Activated CD4-positive, alpha-beta T cell treated with anti-CD3 and anti-CD28 coated beads, Interleukin-2, amount 10 ng/mL, durations not matched to agents 24 days and 14 days (primary cell): ENCODE measurements around the gene HOXD1. TPM values are rescaled to one million over a fixed set of nuclear protein-coding genes. Genes with fewer than 3 reads are reported as not detected.

Experiments used
- DNase-seq: peaks from one replicate; pipeline ENCODE4 v3.0.0; 2022
- H3K27ac Mint-ChIP-seq: one replicate; pipeline ENCODE4 v1.8.0; 2022; ENCODE audit warnings: mild to moderate bottlenecking, mixed read lengths
- H3K27me3 Mint-ChIP-seq: one replicate; pipeline ENCODE4 v1.8.0; 2022; ENCODE audit warnings: mixed read lengths
- H3K36me3 Mint-ChIP-seq: one replicate; pipeline ENCODE4 v1.8.0; 2022; ENCODE audit warnings: low read depth, mild to moderate bottlenecking, mixed read lengths
- H3K4me1 Mint-ChIP-seq: one replicate; pipeline ENCODE4 v1.8.0; 2021; ENCODE audit warnings: mixed read lengths
- H3K4me3 Mint-ChIP-seq: one replicate; pipeline ENCODE4 v1.8.0; 2022; ENCODE audit warnings: mild to moderate bottlenecking, moderate library complexity, mixed read lengths
- H3K9me3 Mint-ChIP-seq: one replicate; pipeline ENCODE4 v1.8.0; 2021; ENCODE audit warnings: mixed read lengths
- intact Hi-C: fragments of 100-400 bp; cut with micrococcal nuclease; formaldehyde crosslinking; loops from one replicate; pipeline ENCODE4 v1.15.1; 2023
- total RNA-seq: library from RNA; stranded (reverse); gene quantifications from 2 replicates; pipeline ENCODE4 v1.2.3, GENCODE V29; 2022

Gene HOXD1
- total RNA-seq, result not detected in 2 replicates

DNA sequence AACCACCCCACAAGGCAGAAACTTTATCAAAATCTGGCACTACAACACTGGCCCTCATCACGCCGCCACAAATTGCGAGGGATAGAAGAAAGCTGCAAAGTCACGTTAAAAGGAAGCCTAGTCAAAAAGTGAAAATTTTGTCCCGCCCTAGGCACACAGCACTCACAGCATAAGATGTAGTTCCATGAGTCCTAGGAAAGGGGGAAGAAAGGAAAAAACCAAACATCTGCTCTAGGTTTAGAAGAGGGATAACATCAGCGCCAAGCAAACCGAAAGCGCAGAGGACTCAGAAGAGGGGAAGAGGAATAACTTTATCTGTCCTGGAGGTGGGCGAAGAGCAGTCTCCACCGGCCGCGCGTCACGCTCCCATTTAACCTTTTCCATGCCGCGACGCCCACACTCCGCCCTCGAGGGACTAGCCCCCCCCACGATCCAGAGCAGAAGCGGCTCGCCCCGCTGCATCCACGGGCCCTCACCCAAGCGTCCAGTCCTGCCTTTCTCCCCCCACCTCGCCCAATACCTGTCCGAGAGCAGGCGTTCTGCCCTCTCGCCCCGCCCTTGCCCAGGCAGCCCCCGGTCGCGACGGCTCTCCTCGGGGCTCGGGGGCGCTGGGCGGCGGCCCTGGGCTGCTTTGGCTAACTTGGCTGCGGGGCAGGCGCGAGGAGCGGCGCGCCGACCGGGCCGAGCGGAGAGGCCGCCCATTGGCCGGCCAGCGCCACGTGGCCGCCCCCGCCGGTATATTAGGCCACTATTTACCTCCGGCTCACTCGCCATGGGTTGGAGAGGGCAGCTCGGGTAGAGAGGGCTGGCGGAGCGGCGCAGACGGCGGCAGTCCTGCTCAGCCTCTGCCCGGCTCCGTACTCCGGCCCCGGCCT lies at the start of gene HOXD1:
Gene HOXD1, plus strand, starts transcription at position 770 of the 875 bp plus-strand sequence. CDS start 134 bp downstream, outside the sequence.
- peaks cover 12% of the 10 kb centered on the region for H3K4me1 Mint-ChIP-seq

DNA sequence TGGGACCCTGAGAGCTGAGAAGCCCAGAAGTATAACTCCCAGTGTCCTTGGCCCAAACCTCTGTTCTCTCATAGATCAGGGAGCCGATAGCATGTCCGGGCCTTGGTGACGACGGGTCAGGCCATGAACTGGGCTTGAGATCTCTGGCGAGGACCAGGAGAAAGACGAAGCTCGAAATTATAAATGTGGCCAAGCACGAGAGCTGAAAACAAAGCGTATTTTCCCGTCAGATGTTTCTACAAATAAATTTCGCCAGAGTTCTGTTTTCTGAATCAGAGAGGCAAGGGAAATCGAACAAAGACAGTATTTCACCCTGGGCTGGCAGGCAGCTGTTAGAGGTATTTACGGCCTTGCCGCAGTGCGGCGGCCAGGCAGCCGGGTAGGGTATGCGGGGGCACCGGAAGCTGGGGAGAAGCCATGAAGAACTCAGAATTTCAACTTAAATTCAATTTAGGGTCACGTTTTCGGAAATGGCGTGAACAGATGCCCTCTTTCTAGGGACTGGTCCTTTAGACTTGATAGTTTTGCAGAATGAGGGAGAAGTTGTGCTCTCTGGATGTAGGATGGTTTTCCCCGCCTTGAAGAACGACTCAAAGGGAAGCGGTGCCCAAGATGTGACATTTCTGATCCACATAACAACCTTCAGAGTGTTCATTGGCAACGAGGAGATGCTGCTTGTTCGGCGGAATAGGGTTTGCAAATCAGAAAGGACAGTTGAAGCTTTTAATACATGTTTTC lies 49.4 kb upstream of the HOXD1 start:
- Mint-ChIP-seq H3K27ac (no peak overlapping the region), H3K4me3 (no peak overlapping the region)
- intact Hi-C loops, result loop anchor here (2.0 to 10.0 kb wide), 2 partner anchors 18 to 1804 kb away; partner anchors contain the start of genes HOXD3 and SP9

More for the DNA sequence above, at the start of gene HOXD1:
- Mint-ChIP-seq H3K9me3 (peaks cover 3% of the 10 kb centered on the region), H3K4me3 (peak within 1 kb of the TSS; percentile 79), H3K27me3 (peaks cover 71% of the 10 kb centered on the region), H3K27ac (no peak within 1 kb of the TSS), H3K36me3 (no peaks in the 10 kb centered on the region)
- peak; percentile 60 for DNase-seq
- intact Hi-C loops, result loop anchor here (1.0 to 2.0 kb wide), 2 partner anchors 9 to 13 kb away; no protein-coding TSS in a partner anchor

GRCh38 chr2:176139661-176140512 lies 48.6 kb upstream of the HOXD1 start:
- peaks cover 73% of the 10 kb centered on the region for H3K27me3 Mint-ChIP-seq
- H3K27ac Mint-ChIP-seq, result no peak overlapping the region
- no peaks in the 10 kb centered on the region for H3K36me3 Mint-ChIP-seq
- intact Hi-C loops, result loop anchor here (1.0 to 10.0 kb wide), 8 partner anchors 17 to 1805 kb away; partner anchors contain the start of genes HOXD3 and SP9
- no peak for DNase-seq
- peaks cover 5% of the 10 kb centered on the region for H3K4me1 Mint-ChIP-seq
- no peak overlapping the region for H3K4me3 Mint-ChIP-seq
- H3K9me3 Mint-ChIP-seq, result no peaks in the 10 kb centered on the region

More for the DNA sequence above, 49.4 kb upstream of the HOXD1 start:
- no peak for DNase-seq
- peaks cover 5% of the 10 kb centered on the region for H3K4me1 Mint-ChIP-seq
- no peaks in the 10 kb centered on the region for H3K36me3 Mint-ChIP-seq
- H3K9me3 Mint-ChIP-seq, result no peaks in the 10 kb centered on the region
- peaks cover 77% of the 10 kb centered on the region for H3K27me3 Mint-ChIP-seq

GRCh38 chr2:176140513-176141317 lies 47.8 kb upstream of the HOXD1 start:
- Mint-ChIP-seq H3K9me3 (no peaks in the 10 kb centered on the region), H3K27ac (no peak overlapping the region), H3K4me1 (peaks cover 4% of the 10 kb centered on the region), H3K36me3 (no peaks in the 10 kb centered on the region), H3K27me3 (peaks cover 72% of the 10 kb centered on the region), H3K4me3 (peak overlapping the region; percentile 20)
- peak; percentile 92 for DNase-seq
- intact Hi-C loops, result loop anchor here (1.0 to 10.0 kb wide), 6 partner anchors 315 to 1007 kb away; no protein-coding TSS in a partner anchor

GRCh38 chr2:176142281-176142680 lies 46.2 kb upstream of the HOXD1 start:
- intact Hi-C loops, result loop anchor here (5.0 to 10.0 kb wide), 3 partner anchors 510 to 1005 kb away; no protein-coding TSS in a partner anchor
- Mint-ChIP-seq H3K4me3 (no peak overlapping the region), H3K27me3 (peaks cover 77% of the 10 kb centered on the region), H3K36me3 (no peaks in the 10 kb centered on the region), H3K4me1 (peaks cover 3% of the 10 kb centered on the region), H3K27ac (no peak overlapping the region), H3K9me3 (no peaks in the 10 kb centered on the region)
- DNase-seq, result no peak

DNA sequence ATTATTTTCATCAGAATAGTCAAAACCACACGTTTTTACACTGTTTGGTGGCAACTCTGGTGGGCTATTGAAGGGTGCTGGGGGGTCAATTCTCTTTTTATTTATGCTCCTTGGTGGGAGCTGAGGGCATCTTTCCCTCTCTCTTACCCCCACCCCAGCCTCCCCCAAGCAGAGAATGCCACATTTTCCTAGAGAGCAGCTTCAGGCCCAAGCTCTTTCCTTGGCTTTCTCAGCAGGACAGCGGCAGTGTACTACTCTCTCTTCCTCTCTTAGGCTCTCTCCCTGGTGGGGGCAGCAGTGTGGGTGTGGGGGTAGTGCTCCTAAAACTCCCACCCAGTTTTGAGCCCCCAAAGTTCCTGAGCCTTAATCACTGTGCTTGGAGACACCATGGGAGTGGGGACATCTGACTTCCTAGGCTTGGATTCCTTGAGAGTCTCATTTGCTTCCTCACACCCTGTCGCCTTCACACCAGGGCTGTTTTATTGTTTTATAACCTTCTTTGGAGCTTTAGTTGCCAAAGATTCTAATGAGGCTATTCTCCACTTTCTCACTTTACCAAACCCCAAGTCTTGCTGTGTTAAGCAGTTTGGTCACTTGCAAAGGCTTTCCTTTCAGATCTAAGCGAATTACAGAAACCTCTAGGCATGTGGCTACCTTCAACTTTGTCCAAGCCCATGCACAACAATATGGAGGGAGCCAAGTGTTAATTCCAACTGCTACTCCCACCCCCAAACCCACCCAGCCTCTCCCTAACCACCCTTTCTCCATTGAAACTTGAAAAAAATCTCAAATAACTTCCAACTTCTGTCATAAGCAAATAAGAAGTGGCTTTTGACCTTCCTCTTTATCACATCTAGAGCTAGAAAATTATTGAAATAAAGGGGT lies 43.1 kb upstream of the HOXD1 start:
- Mint-ChIP-seq H3K27ac (no peak overlapping the region), H3K9me3 (no peaks in the 10 kb centered on the region), H3K4me3 (no peak overlapping the region), H3K4me1 (peaks cover 3% of the 10 kb centered on the region), H3K36me3 (no peaks in the 10 kb centered on the region), H3K27me3 (peaks cover 80% of the 10 kb centered on the region)
- DNase-seq, result no peak
- intact Hi-C loops, result loop anchor here (10.0 kb wide), 1 partner anchor 669 kb away; no protein-coding TSS in a partner anchor

DNA sequence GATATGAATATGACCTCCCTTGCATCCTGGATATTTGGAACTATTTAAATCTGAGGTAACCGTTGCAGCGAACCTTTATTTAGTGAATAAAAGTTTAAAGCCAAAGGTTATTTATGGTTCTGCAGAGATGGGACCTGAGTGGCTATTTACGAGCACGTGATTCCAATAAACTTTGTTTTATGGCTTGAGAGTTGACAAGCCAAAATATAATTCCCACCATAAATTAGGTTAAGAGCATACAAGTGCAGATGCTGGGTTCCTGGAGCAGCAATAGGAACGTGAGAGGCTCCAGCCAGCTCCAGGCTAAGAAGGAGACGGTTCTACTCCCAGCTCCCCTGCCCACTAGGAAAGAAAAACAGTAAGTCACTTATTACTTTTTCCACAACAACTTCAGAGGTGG lies 42.4 kb upstream of the HOXD1 start:
- Mint-ChIP-seq H3K27ac (no peak overlapping the region), H3K27me3 (peaks cover 83% of the 10 kb centered on the region), H3K4me3 (no peak overlapping the region), H3K36me3 (no peaks in the 10 kb centered on the region), H3K9me3 (no peaks in the 10 kb centered on the region), H3K4me1 (peaks cover 3% of the 10 kb centered on the region)
- no peak for DNase-seq
- intact Hi-C loops, result loop anchor here (10.0 kb wide), 1 partner anchor 669 kb away; no protein-coding TSS in a partner anchor

DNA sequence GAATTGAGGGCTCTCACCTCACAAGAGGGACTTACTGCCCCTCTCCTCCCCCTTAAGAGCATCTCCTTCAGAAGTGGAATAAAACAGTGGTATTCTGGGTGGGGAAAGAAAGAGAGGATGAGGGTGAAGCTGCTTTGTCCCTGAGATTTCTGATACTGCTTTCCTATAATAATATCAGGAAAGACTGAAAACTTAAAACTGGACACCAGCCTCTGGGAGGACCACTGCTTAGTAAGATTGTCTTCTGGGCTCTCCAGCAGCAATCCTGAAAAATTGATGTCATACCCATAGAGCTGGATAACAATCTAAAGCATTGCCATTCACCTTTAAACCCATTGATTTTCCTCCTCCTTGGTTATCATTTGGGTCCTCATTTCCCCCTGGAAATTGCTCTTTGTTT lies 41.8 kb upstream of the HOXD1 start:
- intact Hi-C loops, result loop anchor here (10.0 kb wide), 1 partner anchor 668 kb away; no protein-coding TSS in a partner anchor
- Mint-ChIP-seq H3K36me3 (no peaks in the 10 kb centered on the region), H3K4me1 (no peaks in the 10 kb centered on the region), H3K9me3 (no peaks in the 10 kb centered on the region), H3K27ac (no peak overlapping the region), H3K27me3 (peaks cover 82% of the 10 kb centered on the region), H3K4me3 (no peak overlapping the region)
- DNase-seq, result no peak

- Mint-ChIP-seq H3K36me3 (no peaks in the 10 kb centered on the region), H3K4me1 (no peaks in the 10 kb centered on the region), H3K27ac (no peak overlapping the region), H3K27me3 (peaks cover 79% of the 10 kb centered on the region), H3K9me3 (no peaks in the 10 kb centered on the region), H3K4me3 (no peak overlapping the region)
- intact Hi-C loops, result loop anchor here (10.0 kb wide), 1 partner anchor 667 kb away; no protein-coding TSS in a partner anchor
- DNase-seq, result no peak
Measured at GRCh38 chr2:176147210-176147799, 41.2 kb upstream of the HOXD1 start.

DNA sequence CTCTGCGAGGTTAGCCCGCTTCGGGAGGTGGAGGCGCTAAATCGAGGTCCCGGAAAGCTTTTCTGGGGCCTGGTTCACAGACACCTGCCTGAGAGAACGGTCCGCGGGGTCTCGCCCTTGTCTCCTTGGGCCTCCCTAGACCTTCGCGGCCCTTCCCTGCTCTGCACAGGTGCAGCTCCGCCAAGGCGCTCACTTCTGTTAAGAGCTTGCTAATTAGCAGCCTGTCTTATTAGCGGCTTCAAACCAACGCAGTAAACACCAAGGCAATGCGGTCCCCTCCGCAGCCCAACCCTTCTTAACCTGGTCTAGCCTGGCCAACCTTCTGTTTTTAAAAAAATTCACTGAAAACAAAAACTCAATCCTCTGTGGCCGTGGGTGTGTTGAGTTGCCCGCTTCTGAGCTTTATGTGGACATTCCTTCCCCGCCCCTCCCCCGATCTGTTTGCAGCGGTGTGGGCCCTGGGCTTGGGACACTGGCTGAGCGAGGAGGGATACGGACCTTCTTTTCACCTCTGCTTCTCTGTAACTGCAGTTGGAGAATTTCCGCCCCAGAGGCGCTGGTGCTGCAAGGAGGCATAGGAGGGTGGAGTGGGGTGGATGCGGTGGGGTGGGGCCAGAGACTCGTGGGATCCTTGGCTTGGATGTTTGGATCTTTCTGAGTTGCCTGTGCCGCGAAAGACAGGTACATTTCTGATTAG lies 40.5 kb upstream of the HOXD1 start:
- no peaks in the 10 kb centered on the region for H3K9me3 Mint-ChIP-seq
- intact Hi-C loops, result loop anchor here (10.0 kb wide), 1 partner anchor 667 kb away; no protein-coding TSS in a partner anchor
- no peak overlapping the region for H3K27ac Mint-ChIP-seq
- no peaks in the 10 kb centered on the region for H3K36me3 Mint-ChIP-seq
- no peak overlapping the region for H3K4me3 Mint-ChIP-seq
- H3K27me3 Mint-ChIP-seq, result peaks cover 82% of the 10 kb centered on the region
- no peak for DNase-seq
- no peaks in the 10 kb centered on the region for H3K4me1 Mint-ChIP-seq
